ENCODE measurements around the gene MYO10.

Gene MYO10

GRCh38 chr5:16797951-16798350 is 138.1 kb downstream of the MYO10 start:
- Histone ChIP-seq H3K27me3 (ENCODE audit: control insufficient read depth, insufficient read depth, low read length) (no peaks in the 10 kb centered on the region), H3K4me3 (ENCODE audit: low read depth, low read length) (no peak overlapping the region), H3K9me3 (ENCODE audit: control insufficient read depth, insufficient read depth, low read depth, low read length) (peaks cover 4% of the 10 kb centered on the region; the same call in 1 of the 2 replicates), H3K4me1 (ENCODE audit: control insufficient read depth, insufficient read depth, low read length) (peaks cover 6% of the 10 kb centered on the region; the same call in 1 of the 2 replicates), H3K36me3 (ENCODE audit: control insufficient read depth, insufficient read depth, low read length) (0 out of 2 replicates have a peak, but pooled peaks cover 2% of the 10 kb centered on the region), H3K27ac (ENCODE audit: low read depth, low read length) (no peak overlapping the region), H3K9ac (ENCODE audit: low read length) (no peak overlapping the region)

DNA sequence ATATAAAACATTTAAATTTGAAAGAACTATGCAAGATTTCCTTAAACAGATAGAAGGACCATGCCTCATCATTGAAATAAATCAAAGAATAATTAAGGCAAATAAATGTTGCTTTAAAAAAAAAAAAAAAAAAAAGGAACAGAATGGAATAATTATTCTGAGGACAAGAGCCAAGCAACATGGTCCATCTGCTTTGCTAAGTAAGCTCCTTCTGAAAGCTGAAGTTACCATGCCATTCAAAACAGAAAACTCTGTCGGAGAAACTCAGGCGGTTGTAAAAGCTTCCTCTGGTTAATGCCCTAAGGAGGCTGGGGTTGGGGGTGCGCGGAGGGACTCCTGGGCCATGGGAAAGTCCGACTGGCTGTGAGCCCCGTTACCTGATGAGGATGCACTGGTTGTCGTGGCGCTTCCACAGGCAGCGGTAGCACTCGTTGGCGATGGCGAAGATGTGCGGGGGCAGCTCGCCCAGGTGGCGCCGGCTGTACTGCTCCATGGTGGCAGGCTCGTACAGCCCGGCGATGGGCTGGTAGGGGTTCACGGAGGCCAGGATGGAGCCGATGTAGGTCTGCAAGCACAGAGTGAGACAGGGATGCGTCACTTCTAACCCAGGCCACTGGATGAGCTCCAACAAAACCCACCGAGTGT is 141.7 kb downstream of the MYO10 start:
- no peaks in the 10 kb centered on the region for H3K27me3 ChIP-seq (ENCODE audit: control insufficient read depth, insufficient read depth, low read length)
- H3K36me3 ChIP-seq (ENCODE audit: control insufficient read depth, insufficient read depth, low read length), result 0 out of 2 replicates have a peak, but pooled peaks cover 2% of the 10 kb centered on the region
- H3K27ac ChIP-seq (ENCODE audit: low read depth, low read length), result no peak overlapping the region
- H3K4me3 ChIP-seq (ENCODE audit: low read depth, low read length), result no peak overlapping the region
- H3K4me1 ChIP-seq (ENCODE audit: control insufficient read depth, insufficient read depth, low read length), result peaks cover 6% of the 10 kb centered on the region; the same call in 1 of the 2 replicates
- no peak overlapping the region for H3K9ac ChIP-seq (ENCODE audit: low read length)
- H3K9me3 ChIP-seq (ENCODE audit: control insufficient read depth, insufficient read depth, low read depth, low read length), result peaks cover 4% of the 10 kb centered on the region; the same call in 1 of the 2 replicates

GRCh38 chr5:16792598-16793275 is 143.4 kb downstream of the MYO10 start:
- Histone ChIP-seq H3K36me3 (ENCODE audit: control insufficient read depth, insufficient read depth, low read length) (peaks cover 2% of the 10 kb centered on the region; the same call in 1 of the 2 replicates), H3K4me3 (ENCODE audit: low read depth, low read length) (no peak overlapping the region), H3K9ac (ENCODE audit: low read length) (no peak overlapping the region), H3K9me3 (ENCODE audit: control insufficient read depth, insufficient read depth, low read depth, low read length) (no peaks in the 10 kb centered on the region), H3K27me3 (ENCODE audit: control insufficient read depth, insufficient read depth, low read length) (no peaks in the 10 kb centered on the region), H3K4me1 (ENCODE audit: control insufficient read depth, insufficient read depth, low read length) (peaks cover 6% of the 10 kb centered on the region; the same call in 1 of the 2 replicates), H3K27ac (ENCODE audit: low read depth, low read length) (no peak overlapping the region)

DNA sequence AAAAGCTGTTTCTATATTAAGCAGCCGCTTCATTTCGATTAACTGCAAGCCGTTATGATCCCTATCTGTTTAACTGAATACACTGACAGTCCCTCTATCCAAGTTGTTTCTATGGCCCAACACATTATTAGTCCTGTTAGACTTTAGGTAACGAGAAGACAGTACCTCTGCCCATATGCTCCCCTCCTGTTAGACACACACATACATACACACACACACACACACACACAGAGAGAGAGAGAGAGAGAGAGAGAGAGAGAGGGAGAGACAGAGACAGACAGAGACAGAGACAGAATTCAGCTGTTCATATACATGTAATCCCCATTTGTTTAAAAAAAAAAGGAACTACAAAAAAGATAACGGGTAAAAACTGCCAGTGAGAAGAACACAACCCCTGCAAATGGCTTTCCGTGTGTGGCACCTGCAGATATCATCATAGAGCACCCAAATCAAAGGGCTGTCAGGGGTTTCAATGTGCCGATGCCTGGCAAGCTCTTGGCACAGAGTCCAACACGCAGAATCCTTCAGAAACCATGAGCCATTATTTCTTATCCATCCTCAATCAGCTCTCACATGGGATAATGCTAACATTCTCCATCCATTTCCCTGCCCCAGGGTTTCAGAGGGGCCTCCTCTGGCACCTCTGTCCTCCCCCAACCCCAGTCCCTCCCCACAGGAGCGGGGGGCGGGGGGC is 144.0 kb downstream of the MYO10 start:
- Histone ChIP-seq H3K4me3 (ENCODE audit: low read depth, low read length) (no peak overlapping the region), H3K9me3 (ENCODE audit: control insufficient read depth, insufficient read depth, low read depth, low read length) (no peaks in the 10 kb centered on the region), H3K27ac (ENCODE audit: low read depth, low read length) (no peak overlapping the region), H3K4me1 (ENCODE audit: control insufficient read depth, insufficient read depth, low read length) (peaks cover 6% of the 10 kb centered on the region; the same call in 1 of the 2 replicates), H3K9ac (ENCODE audit: low read length) (no peak overlapping the region), H3K36me3 (ENCODE audit: control insufficient read depth, insufficient read depth, low read length) (peaks cover 2% of the 10 kb centered on the region; the same call in 1 of the 2 replicates), H3K27me3 (ENCODE audit: control insufficient read depth, insufficient read depth, low read length) (no peaks in the 10 kb centered on the region)

- Histone ChIP-seq H3K27ac (ENCODE audit: low read depth, low read length) (no peak overlapping the region), H3K4me3 (ENCODE audit: low read depth, low read length) (no peak overlapping the region), H3K36me3 (ENCODE audit: control insufficient read depth, insufficient read depth, low read length) (peaks cover 2% of the 10 kb centered on the region; the same call in 1 of the 2 replicates), H3K4me1 (ENCODE audit: control insufficient read depth, insufficient read depth, low read length) (no peaks in the 10 kb centered on the region), H3K9me3 (ENCODE audit: control insufficient read depth, insufficient read depth, low read depth, low read length) (no peaks in the 10 kb centered on the region), H3K9ac (ENCODE audit: low read length) (no peak overlapping the region), H3K27me3 (ENCODE audit: control insufficient read depth, insufficient read depth, low read length) (no peaks in the 10 kb centered on the region)
Measured at GRCh38 chr5:16791036-16791705, 144.9 kb downstream of the MYO10 start.

DNA sequence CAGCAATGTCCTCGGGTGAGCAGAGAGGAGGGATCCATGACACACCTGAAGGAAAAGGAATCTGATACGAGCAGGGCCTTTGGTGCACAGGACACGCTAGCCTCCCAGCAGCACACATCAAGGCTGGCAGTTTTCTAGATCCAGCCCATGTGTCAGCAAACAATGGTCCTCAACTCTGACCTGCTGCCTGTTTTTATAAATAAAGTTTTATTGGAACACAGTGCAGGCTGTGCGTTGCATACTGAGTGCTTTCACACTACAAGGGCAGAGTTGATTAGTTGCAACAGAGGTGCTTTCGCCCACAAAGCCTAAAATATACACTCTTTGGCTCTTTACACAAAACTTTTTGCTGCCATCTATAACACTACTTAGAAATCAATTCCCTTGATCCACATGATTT is 147.1 kb downstream of the MYO10 start:
- no peak overlapping the region for H3K27ac ChIP-seq (ENCODE audit: low read depth, low read length)
- no peak overlapping the region for H3K9ac ChIP-seq (ENCODE audit: low read length)
- H3K9me3 ChIP-seq (ENCODE audit: control insufficient read depth, insufficient read depth, low read depth, low read length), result no peaks in the 10 kb centered on the region
- H3K36me3 ChIP-seq (ENCODE audit: control insufficient read depth, insufficient read depth, low read length), result no peaks in the 10 kb centered on the region; the same call in 1 of the 2 replicates
- H3K4me3 ChIP-seq (ENCODE audit: low read depth, low read length), result no peak overlapping the region
- peaks cover 4% of the 10 kb centered on the region; the same call in 1 of the 2 replicates for H3K4me1 ChIP-seq (ENCODE audit: control insufficient read depth, insufficient read depth, low read length)
- H3K27me3 ChIP-seq (ENCODE audit: control insufficient read depth, insufficient read depth, low read length), result no peaks in the 10 kb centered on the region

DNA sequence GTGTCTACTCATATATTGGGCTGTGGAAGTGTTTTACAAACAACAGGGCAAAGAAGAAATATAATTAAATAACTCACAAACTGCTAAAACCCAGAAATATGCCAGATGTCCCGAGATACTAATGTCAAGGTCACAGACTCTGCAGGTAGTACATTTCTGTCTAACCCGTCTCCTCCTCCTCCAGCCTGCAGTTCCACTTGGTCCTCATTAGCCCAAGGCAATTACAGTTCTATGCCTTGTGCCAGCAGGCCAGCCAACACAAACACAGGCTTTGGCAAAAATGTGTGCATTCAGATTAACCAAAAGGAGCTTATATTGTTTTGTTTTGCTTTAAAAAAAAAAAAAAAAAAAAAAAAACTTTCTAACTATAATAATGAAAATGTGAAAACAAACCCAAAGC is 148.8 kb downstream of the MYO10 start:
- Histone ChIP-seq H3K36me3 (ENCODE audit: control insufficient read depth, insufficient read depth, low read length) (peaks cover 4% of the 10 kb centered on the region; the same call in 1 of the 2 replicates), H3K4me1 (ENCODE audit: control insufficient read depth, insufficient read depth, low read length) (peaks cover 4% of the 10 kb centered on the region; the same call in 1 of the 2 replicates), H3K9ac (ENCODE audit: low read length) (no peak overlapping the region), H3K27me3 (ENCODE audit: control insufficient read depth, insufficient read depth, low read length) (no peaks in the 10 kb centered on the region), H3K9me3 (ENCODE audit: control insufficient read depth, insufficient read depth, low read depth, low read length) (no peaks in the 10 kb centered on the region), H3K27ac (ENCODE audit: low read depth, low read length) (no peak overlapping the region), H3K4me3 (ENCODE audit: low read depth, low read length) (no peak overlapping the region)

- no peak overlapping the region for H3K27ac ChIP-seq (ENCODE audit: low read depth, low read length)
- H3K9me3 ChIP-seq (ENCODE audit: control insufficient read depth, insufficient read depth, low read depth, low read length), result no peaks in the 10 kb centered on the region
- H3K27me3 ChIP-seq (ENCODE audit: control insufficient read depth, insufficient read depth, low read length), result no peaks in the 10 kb centered on the region
- no peak overlapping the region for H3K9ac ChIP-seq (ENCODE audit: low read length)
- peaks cover 16% of the 10 kb centered on the region for H3K36me3 ChIP-seq (ENCODE audit: control insufficient read depth, insufficient read depth, low read length)
- H3K4me3 ChIP-seq (ENCODE audit: low read depth, low read length), result no peak overlapping the region
- peaks cover 4% of the 10 kb centered on the region; the same call in 1 of the 2 replicates for H3K4me1 ChIP-seq (ENCODE audit: control insufficient read depth, insufficient read depth, low read length)
Measured at GRCh38 chr5:16784843-16785791, 151.0 kb downstream of the MYO10 start.

- Histone ChIP-seq H3K9me3 (ENCODE audit: control insufficient read depth, insufficient read depth, low read depth, low read length) (no peaks in the 10 kb centered on the region), H3K9ac (ENCODE audit: low read length) (no peak overlapping the region), H3K27ac (ENCODE audit: low read depth, low read length) (no peak overlapping the region), H3K4me1 (ENCODE audit: control insufficient read depth, insufficient read depth, low read length) (peaks cover 4% of the 10 kb centered on the region; the same call in 1 of the 2 replicates), H3K36me3 (ENCODE audit: control insufficient read depth, insufficient read depth, low read length) (peaks cover 20% of the 10 kb centered on the region), H3K4me3 (ENCODE audit: low read depth, low read length) (no peak overlapping the region), H3K27me3 (ENCODE audit: control insufficient read depth, insufficient read depth, low read length) (no peaks in the 10 kb centered on the region)
Measured at GRCh38 chr5:16784088-16784487, 152.0 kb downstream of the MYO10 start.

Measured in HUES6 (cell line).